ENCODE measurements around the gene CPED1.

- TF ChIP-seq EZH2 (IDR thresholded peaks at IDR 0.05), result no peak
- no peak for TF ChIP-seq POLR2AphosphoS5 (IDR thresholded peaks at IDR 0.05; ENCODE audit: borderline replicate concordance, low read depth, low read length)
- no peak for TF ChIP-seq FOXP2 (optimal IDR thresholded peaks at IDR 0.05; ENCODE audit: control extremely low read depth, extremely low read length, insufficient read depth)
Measured at GRCh38 chr7:121262221-121262620, 273.7 kb downstream of the CPED1 start.
